IMR-90 (cell line): ENCODE data around the gene FERMT3. TPM values are rescaled to one million over a fixed set of nuclear protein-coding genes. Genes with fewer than 3 reads are reported as not detected.

Source experiments
- ATAC-seq: fragments of 200-7000 bp; cut with Tn5 transposase; 2 replicates; pipeline ENCODE4 v1.9.1; 2020; ENCODE audit warnings: low read depth, mild to moderate bottlenecking, moderate library complexity
- BruUV-seq: library from RNA; stranded (reverse); fragments of 400-500 nt; replicated peaks from 2 replicates; lab custom pipeline; 2021; lab: Mats Ljungman, UMichigan
- CTCF ChIA-PET: fragments of 300-600 bp; formaldehyde crosslinking; extraction: SDS; loops from one replicate; lab custom pipeline; 2021; ENCODE audit warnings: antibody characterized with exemption; lab: Yijun Ruan, JAX
- POLR2A ChIA-PET: fragments of 300-600 bp; sonication (Branson Sonifier 250); formaldehyde crosslinking; loops from one replicate; lab custom pipeline; 2022; ENCODE audit warnings: antibody characterized with exemption; ENCODE audit not compliant: unreplicated experiment; lab: Charles Lee
- DNase-seq: peaks from one replicate; pipeline ENCODE4 v3.0.0; 2013
- H2AFZ ChIP-seq: replicated peaks from 2 replicates; pipeline ENCODE3; 2013; ENCODE audit warnings: low read length, mild to moderate bottlenecking; ENCODE audit not compliant: poor library complexity
- H2AK5ac ChIP-seq: 2 replicates; pipeline ENCODE4 v1.6.1; 2013; ENCODE audit warnings: low read depth, low read length, inconsistent platforms
- H2AK9ac ChIP-seq: replicated peaks from 2 replicates; pipeline ENCODE3; 2013; ENCODE audit warnings: mild to moderate bottlenecking, low read depth, low read length, moderate library complexity; ENCODE audit not compliant: poor library complexity
- H2BK120ac ChIP-seq: 2 replicates; pipeline ENCODE4 v1.6.1; 2013; ENCODE audit warnings: low read depth, low read length, inconsistent platforms
- H2BK15ac ChIP-seq: 3 replicates; pipeline ENCODE4 v1.6.1; 2013; ENCODE audit warnings: low read depth, low read length, inconsistent platforms
- H2BK20ac ChIP-seq: 2 replicates; pipeline ENCODE4 v1.6.1; 2013; ENCODE audit warnings: low read depth, mild to moderate bottlenecking, inconsistent platforms, low read length, moderate library complexity
- H2BK5ac ChIP-seq: 2 replicates; pipeline ENCODE4 v1.6.1; 2013; ENCODE audit warnings: mild to moderate bottlenecking, low read depth, low read length, inconsistent platforms; ENCODE audit not compliant: poor library complexity, severe bottlenecking
- H3K14ac ChIP-seq: replicated peaks from 2 replicates; pipeline ENCODE4 v1.6.1; 2013; ENCODE audit warnings: low read depth, low read length, inconsistent platforms
- H3K18ac ChIP-seq: 2 replicates; pipeline ENCODE4 v1.6.1; 2013; ENCODE audit warnings: low read depth, low read length, control low read depth
- H3K23ac ChIP-seq: 2 replicates; pipeline ENCODE4 v1.6.1; 2013; ENCODE audit warnings: low read depth, low read length, inconsistent platforms
- H3K27ac ChIP-seq: 2 replicates; pipeline ENCODE4 v1.5.1; 2013; ENCODE audit warnings: mild to moderate bottlenecking, control low read depth, low read length; ENCODE audit not compliant: insufficient read depth
- H3K27me3 ChIP-seq: 2 replicates; pipeline ENCODE4 v1.6.1; 2013; ENCODE audit warnings: low read length; ENCODE audit not compliant: control insufficient read depth, insufficient read depth
- H3K36me3 ChIP-seq: 2 replicates; pipeline ENCODE4 v1.6.1; 2013; ENCODE audit warnings: low read length, mixed read lengths; ENCODE audit not compliant: control insufficient read depth, insufficient read depth
- H3K4ac ChIP-seq: 2 replicates; pipeline ENCODE4 v1.6.1; 2013; ENCODE audit warnings: low read depth, low read length, inconsistent platforms
- H3K4me1 ChIP-seq: 2 replicates; pipeline ENCODE4 v1.6.1; 2013; ENCODE audit warnings: low read length, mixed read lengths; ENCODE audit not compliant: control insufficient read depth, insufficient read depth
- H3K4me2 ChIP-seq: 2 replicates; pipeline ENCODE4 v1.6.1; 2013; ENCODE audit warnings: low read depth, mild to moderate bottlenecking, control low read depth, low read length, moderate library complexity
- H3K4me3 ChIP-seq: 2 replicates; pipeline ENCODE4 v1.5.1; 2013; ENCODE audit warnings: low read depth, mild to moderate bottlenecking, control low read depth, low read length, moderate library complexity; ENCODE audit not compliant: insufficient read depth
- H3K56ac ChIP-seq: 2 replicates; pipeline ENCODE4 v1.6.1; 2013; ENCODE audit warnings: low read length, inconsistent platforms; ENCODE audit not compliant: insufficient read depth; ENCODE audit errors: extremely low read depth
- H3K79me1 ChIP-seq, 2 experiments: 2 replicates each; pipeline ENCODE4 v1.6.1; 2013; ENCODE audit warnings: low read length in 2 of 2, inconsistent platforms in 1 of 2, low read depth in 1 of 2
- H3K9ac ChIP-seq: 2 replicates; pipeline ENCODE4 v1.6.1; 2013; ENCODE audit warnings: low read depth, low read length, control low read depth
- H3K9me1 ChIP-seq: 2 replicates; pipeline ENCODE4 v1.6.1; 2013; ENCODE audit warnings: low read length, inconsistent platforms; ENCODE audit not compliant: insufficient read depth
- H3K9me3 ChIP-seq: 2 replicates; pipeline ENCODE4 v1.6.1; 2013; ENCODE audit warnings: low read length; ENCODE audit not compliant: control insufficient read depth, insufficient read depth
- H4K20me1 ChIP-seq: 2 replicates; pipeline ENCODE4 v1.6.1; 2013; ENCODE audit warnings: low read length, inconsistent platforms; ENCODE audit not compliant: insufficient read depth
- H4K5ac ChIP-seq: 2 replicates; pipeline ENCODE4 v1.6.1; 2013; ENCODE audit warnings: mild to moderate bottlenecking, low read depth, low read length, control low read depth
- H4K8ac ChIP-seq, 2 experiments: 2 replicates each; pipeline ENCODE4 v1.6.1; 2013; ENCODE audit warnings: low read depth in 2 of 2, low read length in 2 of 2, control low read depth in 1 of 2, inconsistent platforms in 1 of 2
- H4K91ac ChIP-seq: 2 replicates; pipeline ENCODE4 v1.6.1; 2013; ENCODE audit warnings: low read depth, low read length, inconsistent platforms; ENCODE audit not compliant: insufficient read depth
- CTCF ChIP-seq: conservative IDR thresholded peaks from 2 replicates; pipeline ENCODE4 v1.5.1; 2012; ENCODE audit warnings: mild to moderate bottlenecking, low read depth, low read length, improper control_type of control experiment
- MAFK ChIP-seq: IDR thresholded peaks from 2 replicates; pipeline ENCODE4 v1.6.1; 2012; ENCODE audit warnings: low read depth, low read length, improper control_type of control experiment
- MXI1 ChIP-seq: IDR thresholded peaks from 2 replicates; pipeline ENCODE4 v1.6.1; 2012; ENCODE audit warnings: low read depth, mild to moderate bottlenecking, low read length, moderate library complexity, borderline replicate concordance
- WGBS, 2 experiments: methylation state at CpG; one replicate each; pipeline versions ENCODE4 v1.1.5 to v1.1.7; 2013; ENCODE audit warnings: missing lambda C conversion rate in 2 of 2; ENCODE audit not compliant: insufficient read length in 1 of 2; ENCODE audit errors: extremely low coverage in 2 of 2; 5-methylcytosine and 5-hydroxymethylcytosine counted together
- dilution Hi-C: fragments of 300-500 bp; cut with HindIII; formaldehyde crosslinking; loops from one replicate; pipeline ENCODE4 v1.14.3; 2018; ENCODE audit warnings: low sequenced_read_pairs; ENCODE audit not compliant: unreplicated experiment
- in situ Hi-C: fragments of 300-500 bp; cut with MboI; formaldehyde crosslinking; loops from 3 replicates; pipeline ENCODE4 v1.14.3; 2019; ENCODE audit warnings: low sequenced_read_pairs, inconsistent platforms, mixed read lengths
- intact Hi-C: fragments of 100-400 bp; cut with micrococcal nuclease; formaldehyde crosslinking; loops from 2 replicates; pipeline ENCODE4 v1.10.0; 2022
- polyA plus RNA-seq, 3 experiments: library from polyadenylated mRNA; depleted of rRNA; stranded (reverse); fragments of >200 nt; gene quantifications; 2 replicates each; pipeline ENCODE4 v1.2.3, GENCODE V29; 2012; ENCODE audit warnings: low replicate concordance in 1 of 3
- total RNA-seq: library from RNA; depleted of rRNA; stranded (reverse); fragments of >200 nt; gene quantifications from 2 replicates; pipeline ENCODE4 v1.2.3, GENCODE V29; 2012

FERMT3 gene
- total and polyA plus RNA-seq, 2 of the 4 experiments (the other 2 are of a cell fraction), result 0.36 to 2.3 TPM

GRCh38 chr11:64239662-64240434 lies 33.3 kb downstream of the FERMT3 start:
- peak overlapping the region; percentile 77 for H2BK5ac ChIP-seq
- TF ChIP-seq MAFK (no peak), MXI1 (0 out of 2 replicates have a peak, but pooled peaks have one; percentile 9), CTCF (no peak)
- peak overlapping the region; percentile 1; the same call in 1 of the 2 replicates for H2BK120ac ChIP-seq
- H4K91ac ChIP-seq, result peak overlapping the region; percentile 74
- H2BK20ac ChIP-seq, result no peak overlapping the region
- H3K23ac ChIP-seq, result 0 out of 2 replicates have a peak overlapping the region, but pooled peaks have one; percentile 61
- WGBS, 2 experiments, result 100% methylated on average over 2 of the region's 11 CpGs; no CpG with 5 or more reads in 1 of the 2 experiments
- peak overlapping the region; percentile 73 for H2AK5ac ChIP-seq
- H3K18ac ChIP-seq, result no peak overlapping the region
- peaks cover 14% of the 10 kb centered on the region for H3K9me1 ChIP-seq
- intact Hi-C loops, result loop anchor here (2.0 kb wide), 1 partner anchor 53 kb away; the partner anchor contains the start of gene STIP1
- H3K79me1 ChIP-seq, result peaks cover 30 to 50% of the 10 kb centered on the region in 2 experiments; a peak in 3 of 4 replicates
- ATAC-seq (no peak), DNase-seq (no peak)
- H3K14ac ChIP-seq, result peak overlapping the region; percentile 79
- peaks cover 14% of the 10 kb centered on the region for H3K4me1 ChIP-seq
- peak overlapping the region; percentile 96 to 99 for H4K8ac ChIP-seq
- H3K4ac ChIP-seq, result peak overlapping the region; percentile 94
- dilution Hi-C loops, result no loop called here
- H3K36me3 ChIP-seq, result peaks cover 31% of the 10 kb centered on the region
- H3K56ac ChIP-seq, result no peak overlapping the region
- H4K5ac ChIP-seq, result peak overlapping the region; percentile 90
- H2AK9ac ChIP-seq, result peak overlapping the region; percentile 81
- POLR2A ChIA-PET, result no interaction called here
- H3K9me3 ChIP-seq, result no peaks in the 10 kb centered on the region
- H4K20me1 ChIP-seq, result peaks cover 13% of the 10 kb centered on the region
- peak overlapping the region; percentile 12; the same call in 2 of the 3 replicates for H2BK15ac ChIP-seq
- CTCF ChIA-PET, result no interaction called here
- peak overlapping the region; percentile 81 for H3K4me2 ChIP-seq
- in situ Hi-C loops, result no loop called here
- H3K27ac ChIP-seq, result peak overlapping the region; percentile 85
- no peaks in the 10 kb centered on the region for H3K27me3 ChIP-seq
- H3K9ac ChIP-seq, result peak overlapping the region; percentile 74
- no peak overlapping the region for H3K4me3 ChIP-seq
- no TSS peak for BruUV-seq
- no peak overlapping the region for H2AFZ ChIP-seq
